ENCODE data around the gene NLGN1. TPM values are rescaled to one million over a fixed set of nuclear protein-coding genes. Genes with fewer than 3 reads are reported as not detected.
"Not testable (repeated sequence)": the region's sequence is repeated elsewhere in the genome, so short reads cannot be mapped to it uniquely, and the experiment has no call there.

Gene NLGN1
- total RNA-seq, 1 donor from 2014 or later = 3.9 TPM

DNA sequence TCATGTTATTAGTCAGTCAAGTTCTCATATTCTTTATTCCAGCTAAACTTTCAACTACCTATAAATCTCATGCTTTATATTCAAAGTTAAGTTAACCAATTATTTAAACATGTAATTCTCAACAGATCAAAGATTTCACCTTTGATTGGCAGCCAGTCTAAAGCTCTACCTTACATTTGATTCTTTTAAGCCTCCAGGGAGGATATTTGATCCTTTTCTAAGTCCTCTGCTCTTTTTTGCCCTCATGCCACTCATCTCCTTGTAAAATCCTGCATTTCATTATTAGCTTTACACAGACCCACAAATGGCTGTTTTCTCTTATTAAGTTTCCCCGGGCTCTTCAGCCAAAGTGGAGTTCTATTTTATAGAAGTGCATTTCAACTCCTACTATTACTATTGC lies 134.1 kb downstream of the NLGN1 start:
- intact Hi-C loops (cut with DNase I) = no loop called here
- no peaks in the 10 kb centered on the region for H3K27me3 ChIP-seq (ENCODE audit: low read depth)
- H3K4me3 ChIP-seq = no peak overlapping the region
- TF ChIP-seq, protein P1, sequence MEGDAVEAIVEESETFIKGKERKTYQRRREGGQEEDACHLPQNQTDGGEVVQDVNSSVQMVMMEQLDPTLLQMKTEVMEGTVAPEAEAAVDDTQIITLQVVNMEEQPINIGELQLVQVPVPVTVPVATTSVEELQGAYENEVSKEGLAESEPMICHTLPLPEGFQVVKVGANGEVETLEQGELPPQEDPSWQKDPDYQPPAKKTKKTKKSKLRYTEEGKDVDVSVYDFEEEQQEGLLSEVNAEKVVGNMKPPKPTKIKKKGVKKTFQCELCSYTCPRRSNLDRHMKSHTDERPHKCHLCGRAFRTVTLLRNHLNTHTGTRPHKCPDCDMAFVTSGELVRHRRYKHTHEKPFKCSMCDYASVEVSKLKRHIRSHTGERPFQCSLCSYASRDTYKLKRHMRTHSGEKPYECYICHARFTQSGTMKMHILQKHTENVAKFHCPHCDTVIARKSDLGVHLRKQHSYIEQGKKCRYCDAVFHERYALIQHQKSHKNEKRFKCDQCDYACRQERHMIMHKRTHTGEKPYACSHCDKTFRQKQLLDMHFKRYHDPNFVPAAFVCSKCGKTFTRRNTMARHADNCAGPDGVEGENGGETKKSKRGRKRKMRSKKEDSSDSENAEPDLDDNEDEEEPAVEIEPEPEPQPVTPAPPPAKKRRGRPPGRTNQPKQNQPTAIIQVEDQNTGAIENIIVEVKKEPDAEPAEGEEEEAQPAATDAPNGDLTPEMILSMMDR (IDR thresholded peaks at IDR 0.05) = no peak
- DNase-seq = no peak
- H3K4me1 ChIP-seq = no peaks in the 10 kb centered on the region
- ATAC-seq = no peak
- H3K36me3 ChIP-seq = no peaks in the 10 kb centered on the region
- H3K9me3 ChIP-seq = no peaks in the 10 kb centered on the region
- H3K27ac ChIP-seq = no peak overlapping the region

DNA sequence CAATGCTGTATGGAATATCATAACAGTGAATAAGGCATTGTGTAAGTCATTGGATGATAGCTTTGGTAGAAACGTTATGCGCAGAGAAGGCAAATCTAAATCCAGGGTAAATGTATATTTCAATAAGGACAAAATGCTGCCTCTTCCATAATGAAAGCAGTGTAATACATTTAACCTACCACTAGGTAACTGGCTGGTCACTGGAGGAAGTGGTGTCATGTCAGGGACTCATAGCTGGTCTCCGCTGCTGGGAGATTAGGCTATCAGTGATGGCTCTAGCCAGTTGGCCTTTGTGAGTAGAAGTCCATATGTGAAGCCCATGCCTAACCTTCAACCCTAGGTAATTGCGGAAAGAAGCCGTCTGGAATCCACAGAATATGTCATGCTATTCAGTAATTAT lies 140.9 kb downstream of the NLGN1 start:
- Histone ChIP-seq H3K9me3 (no peaks in the 10 kb centered on the region), H3K27ac (no peak overlapping the region), H3K36me3 (no peaks in the 10 kb centered on the region), H3K4me3 (no peak overlapping the region), H3K27me3 (ENCODE audit: low read depth) (no peaks in the 10 kb centered on the region), H3K4me1 (no peaks in the 10 kb centered on the region)
- intact Hi-C loops (cut with DNase I) = no loop called here
- ATAC-seq = no peak
- DNase-seq = no peak
- TF ChIP-seq, protein P1 (IDR thresholded peaks at IDR 0.05) = no peak

DNA sequence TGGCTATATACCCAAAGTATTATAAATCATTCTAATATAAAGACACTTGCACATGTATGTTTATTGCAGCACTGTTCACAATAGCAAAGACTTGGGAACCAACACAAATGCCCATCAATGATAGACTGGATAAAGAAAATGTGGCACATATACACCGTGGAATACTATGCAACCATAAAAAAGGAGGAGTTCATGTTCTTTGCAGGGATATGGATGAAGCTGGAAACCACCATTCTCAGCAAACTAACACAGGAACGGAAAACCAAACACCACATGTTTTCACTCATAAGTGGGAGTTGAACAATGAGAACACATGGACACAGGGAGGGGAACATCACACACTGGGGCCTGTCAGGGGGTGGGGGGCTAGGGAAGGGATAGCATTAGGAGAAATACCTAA lies 148.0 kb downstream of the NLGN1 start:
- intact Hi-C loops (cut with DNase I); ATAC-seq; H3K4me3 ChIP-seq; DNase-seq; H3K4me1 ChIP-seq; H3K27ac ChIP-seq; H3K27me3 ChIP-seq (ENCODE audit: low read depth); H3K9me3 ChIP-seq; H3K36me3 ChIP-seq: not testable (repeated sequence)

DNA sequence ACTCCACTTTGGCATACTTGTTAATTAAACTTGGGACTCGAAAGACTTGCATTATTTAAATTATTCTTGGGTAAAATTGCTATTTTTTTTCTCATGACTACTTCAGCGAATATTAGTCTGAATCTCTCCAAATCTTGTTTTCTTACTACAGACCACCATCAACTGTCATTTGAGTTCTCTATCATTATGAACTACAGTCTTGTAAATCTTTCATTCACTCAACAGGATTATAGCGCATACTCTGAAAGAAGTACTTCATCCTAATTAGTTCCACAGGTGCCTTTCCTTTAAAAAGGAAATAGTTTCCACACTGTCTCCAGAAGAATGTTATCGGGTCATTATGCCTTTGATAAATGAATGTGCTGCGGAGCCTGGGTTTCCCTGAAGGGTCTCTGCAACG lies 149.5 kb downstream of the NLGN1 start:
- Histone ChIP-seq H3K4me1 (no peaks in the 10 kb centered on the region), H3K27ac (no peak overlapping the region), H3K4me3 (no peak overlapping the region), H3K36me3 (no peaks in the 10 kb centered on the region), H3K27me3 (ENCODE audit: low read depth) (no peaks in the 10 kb centered on the region), H3K9me3 (no peaks in the 10 kb centered on the region)
- TF ChIP-seq, protein P1 (IDR thresholded peaks at IDR 0.05) = no peak
- no peak for ATAC-seq
- intact Hi-C loops (cut with DNase I) = no loop called here
- no peak for DNase-seq

DNA sequence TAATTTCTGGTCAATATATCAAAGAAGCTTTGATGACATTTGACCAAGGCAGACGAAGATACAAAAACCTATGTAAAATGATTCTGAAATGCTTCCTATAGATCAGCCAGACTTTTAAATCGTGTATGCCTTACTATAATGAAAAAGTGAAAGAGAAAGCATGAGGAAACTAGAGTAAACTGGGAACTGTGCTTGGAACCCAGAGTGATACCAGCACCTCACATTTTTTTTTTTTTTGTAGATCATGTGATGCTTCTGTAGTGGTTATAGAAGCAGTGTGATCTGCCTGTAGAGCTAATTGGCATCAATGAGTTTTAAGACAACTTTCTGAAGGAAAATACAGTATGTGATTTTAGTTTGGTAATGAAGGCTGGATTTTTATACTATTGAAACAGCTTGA lies 150.7 kb downstream of the NLGN1 start:
- Histone ChIP-seq H3K9me3 (no peaks in the 10 kb centered on the region), H3K4me1 (no peaks in the 10 kb centered on the region), H3K4me3 (no peak overlapping the region), H3K36me3 (no peaks in the 10 kb centered on the region), H3K27me3 (ENCODE audit: low read depth) (no peaks in the 10 kb centered on the region), H3K27ac (no peak overlapping the region)
- ATAC-seq (no peak), DNase-seq (no peak)
- TF ChIP-seq, protein P1 (IDR thresholded peaks at IDR 0.05) = no peak
- intact Hi-C loops (cut with DNase I) = no loop called here

DNA sequence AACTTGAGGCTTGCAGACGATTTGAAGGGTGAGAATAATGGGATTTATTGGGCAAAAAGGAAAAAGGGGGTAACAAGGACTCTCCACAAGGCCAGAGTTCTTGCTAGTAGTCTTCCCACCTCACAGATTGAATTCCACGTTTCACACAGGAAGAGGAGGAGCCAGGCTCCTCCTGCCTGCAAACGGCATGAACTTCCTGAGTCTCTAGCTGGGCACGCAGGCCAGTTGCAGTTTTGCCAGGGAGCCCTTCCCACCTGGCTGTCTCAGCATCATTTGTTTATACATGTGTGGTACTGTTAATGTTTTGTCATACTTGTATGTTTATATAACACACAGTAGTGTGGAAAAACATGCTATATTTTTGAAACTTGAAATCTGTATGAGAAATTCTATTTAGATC lies 155.0 kb downstream of the NLGN1 start:
- DNase-seq (no peak), ATAC-seq (no peak)
- no peak overlapping the region for H3K4me3 ChIP-seq
- no peaks in the 10 kb centered on the region for H3K36me3 ChIP-seq
- no peaks in the 10 kb centered on the region for H3K27me3 ChIP-seq (ENCODE audit: low read depth)
- H3K9me3 ChIP-seq = no peaks in the 10 kb centered on the region
- no peak overlapping the region for H3K27ac ChIP-seq
- no peaks in the 10 kb centered on the region for H3K4me1 ChIP-seq
- intact Hi-C loops (cut with DNase I) = no loop called here
- TF ChIP-seq, protein P1 (IDR thresholded peaks at IDR 0.05) = no peak

Measured in lower lobe of right lung (tissue), 2 donors.